Stimulated activated naive CD8-positive, alpha-beta T cell treated with anti-CD3 and anti-CD28 coated beads, Interleukin-15, Interleukin-2, amounts not matched to agents 100 U/mL and 50 U/mL, for 24 hours (primary cell): ENCODE measurements around the gene RAD21L1.

Experiments used
- ATAC-seq: fragments of 150-1000 bp; cut with Tn5 transposase; one replicate; pipeline ENCODE4 v1.10.0; 2021
- DNase-seq: peaks from one replicate; pipeline ENCODE4 v3.0.0; 2021

Gene RAD21L1

GRCh38 chr20:1273366-1273765, 47.5 kb downstream of the RAD21L1 start:
- no peak for ATAC-seq
- DNase-seq, result no peak

DNA sequence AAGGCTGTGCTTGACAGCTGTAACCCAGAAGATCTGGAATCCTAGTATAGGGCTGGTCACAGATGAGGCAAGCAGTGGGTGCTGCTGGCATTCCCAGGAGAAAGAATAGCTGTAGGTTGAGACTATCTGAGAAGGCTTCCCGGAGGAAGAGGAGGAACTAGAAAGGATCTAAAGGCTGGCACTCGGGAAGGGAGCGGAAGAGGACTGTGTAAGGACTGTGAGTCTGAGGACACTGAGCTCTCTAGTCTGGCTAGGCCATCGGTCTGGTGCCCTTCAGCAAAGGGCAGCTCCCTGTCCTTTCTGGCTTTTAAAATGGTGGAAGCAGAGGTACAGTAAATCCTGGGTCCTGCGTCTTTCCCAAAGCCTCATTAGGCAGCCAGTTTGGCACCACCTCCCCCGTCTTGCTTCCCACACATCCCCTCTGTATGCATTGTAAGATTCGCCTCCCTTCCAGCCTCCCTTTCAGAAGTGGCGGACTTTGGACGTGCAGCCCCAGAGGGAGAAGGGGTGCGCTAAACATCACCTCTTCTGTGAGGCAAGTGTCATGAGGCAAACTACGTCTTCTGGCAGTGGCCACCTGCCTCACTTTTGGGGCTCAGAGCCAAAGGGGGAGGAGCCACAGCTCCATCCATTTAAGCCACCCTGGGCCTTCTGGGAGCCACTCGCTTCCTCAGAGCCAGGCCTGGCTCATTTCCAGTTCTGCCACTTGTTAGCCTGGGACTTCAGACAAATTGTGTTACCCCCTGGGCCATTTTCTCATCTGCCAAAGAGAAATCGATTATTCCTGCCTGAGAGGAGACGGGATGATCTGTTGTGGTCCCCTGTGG, 48.9 kb downstream of the RAD21L1 start:
- DNase-seq (no peak), ATAC-seq (no peak)

DNA sequence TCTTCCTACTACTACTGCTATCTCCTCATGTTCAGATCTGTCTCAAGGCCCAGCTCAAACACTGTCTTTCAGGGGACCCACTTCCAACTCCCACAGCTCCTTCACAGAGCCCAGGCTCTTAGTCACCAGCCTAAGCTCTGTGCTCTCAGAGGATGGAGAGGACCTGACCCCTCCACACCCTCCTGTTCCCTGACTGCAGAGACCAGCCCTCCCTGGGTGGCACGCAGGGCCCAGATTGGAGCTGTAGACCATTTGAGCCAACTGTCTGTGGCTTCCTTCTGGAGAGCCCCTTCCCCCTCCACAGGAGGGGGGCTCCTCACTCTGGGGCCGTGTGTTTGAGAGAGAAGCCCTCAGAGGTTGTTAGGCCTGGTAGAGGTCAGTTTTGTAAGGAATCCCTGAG, 50.1 kb downstream of the RAD21L1 start:
- ATAC-seq, result no peak

GRCh38 chr20:1277529-1278322, 51.9 kb downstream of the RAD21L1 start:
- no peak for DNase-seq
- ATAC-seq, result no peak

More for the DNA sequence above, 50.1 kb downstream of the RAD21L1 start:
- no peak for DNase-seq

DNA sequence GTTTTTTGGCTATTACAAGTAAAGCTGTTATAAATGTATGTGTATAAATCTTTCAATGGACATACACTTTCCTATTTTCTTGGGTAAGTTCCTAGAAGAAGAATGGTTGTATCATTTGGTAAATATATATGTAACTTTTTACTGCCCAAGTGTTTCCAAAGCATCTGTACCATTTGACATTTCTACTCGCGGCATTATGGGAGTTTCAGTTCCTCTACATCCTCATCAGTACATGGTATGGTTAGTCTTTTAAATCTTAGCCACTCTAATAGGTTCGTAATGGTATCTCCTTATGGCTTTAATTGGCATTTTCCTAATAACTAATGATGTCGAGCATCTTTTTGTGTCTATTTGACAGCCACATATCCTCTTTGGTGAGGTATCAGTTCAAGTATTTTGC, 53.1 kb downstream of the RAD21L1 start:
- no peak for ATAC-seq
- no peak for DNase-seq

DNA sequence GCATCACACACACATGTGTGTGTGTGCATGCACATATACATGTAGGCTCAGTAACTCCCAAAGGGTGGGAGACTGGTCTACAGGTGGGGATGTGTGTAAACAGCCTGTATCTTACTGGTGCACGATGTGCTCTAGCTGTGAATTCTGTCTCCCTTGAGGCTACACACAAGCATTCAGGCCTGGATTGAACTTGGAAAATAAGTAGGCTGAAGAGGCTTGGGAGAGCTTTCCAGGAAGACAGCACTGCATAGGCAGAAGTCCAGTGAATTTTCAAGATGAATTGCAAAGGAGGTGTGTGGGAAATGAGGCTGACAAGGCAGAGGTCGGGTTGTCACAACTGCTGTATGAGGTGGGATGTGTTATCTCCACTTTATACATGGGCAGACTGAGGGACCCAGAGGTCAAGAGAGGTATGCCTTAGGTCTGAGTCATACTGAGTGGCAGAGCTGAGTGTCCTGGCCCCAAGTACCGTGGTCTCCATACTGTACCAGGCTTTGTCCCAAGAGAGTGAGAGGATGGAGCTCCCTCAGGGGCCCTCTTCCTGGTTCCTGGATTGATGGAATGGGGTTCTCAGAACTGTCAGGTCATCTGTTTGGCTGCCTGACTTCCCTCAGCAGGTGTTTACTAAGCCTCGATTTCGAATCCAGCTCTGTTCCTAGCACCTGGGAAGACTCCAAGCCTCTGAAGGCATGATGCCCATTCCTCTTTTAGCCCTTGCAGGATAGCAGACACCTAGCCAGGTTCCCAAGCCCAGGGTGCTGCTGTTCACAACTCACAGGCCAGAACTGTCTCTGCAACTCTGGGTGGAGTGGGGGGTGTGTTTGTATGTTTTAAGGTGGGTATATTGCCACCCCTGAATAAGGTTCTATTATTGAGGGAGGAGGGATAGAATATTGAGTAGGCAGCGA, 54.6 kb downstream of the RAD21L1 start:
- ATAC-seq (no peak), DNase-seq (no peak)

DNA sequence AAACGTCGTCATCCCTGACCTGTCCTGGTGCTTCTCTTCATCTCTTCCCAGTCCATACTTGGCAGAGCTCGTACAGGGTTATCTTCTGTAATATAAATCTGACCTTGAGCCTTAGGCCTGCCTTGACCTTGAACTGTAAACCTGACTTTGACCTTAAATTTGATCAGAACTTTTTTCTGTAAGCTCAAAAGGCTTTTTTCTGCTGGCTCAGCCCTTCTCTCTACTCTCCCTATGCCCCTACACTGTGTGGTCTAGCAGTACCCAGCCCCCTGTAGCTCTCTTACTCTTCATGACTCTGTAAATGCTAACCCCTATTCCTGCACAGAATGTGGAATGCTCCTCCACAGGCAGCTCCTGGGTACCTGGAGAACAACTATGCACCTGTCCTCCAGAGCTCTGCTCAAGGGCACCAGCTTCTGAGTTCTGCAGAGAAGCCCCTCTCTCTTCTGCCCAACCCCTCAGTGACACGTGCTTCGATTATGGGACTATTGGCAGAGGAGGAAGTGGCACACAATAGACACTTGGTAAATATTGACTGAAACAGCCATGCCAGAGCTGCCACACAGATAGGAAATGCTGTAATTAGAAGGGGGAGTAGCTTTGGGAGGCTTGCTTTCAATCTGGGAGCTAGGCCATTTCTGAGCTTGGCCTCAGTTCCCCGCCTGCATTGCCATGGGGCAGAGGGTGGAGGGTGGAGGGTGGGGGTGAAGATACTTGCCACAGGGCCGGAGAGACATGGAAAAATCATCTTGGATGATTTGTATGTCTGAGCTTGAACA, 55.6 kb downstream of the RAD21L1 start:
- ATAC-seq (no peak), DNase-seq (peak; percentile 2)

DNA sequence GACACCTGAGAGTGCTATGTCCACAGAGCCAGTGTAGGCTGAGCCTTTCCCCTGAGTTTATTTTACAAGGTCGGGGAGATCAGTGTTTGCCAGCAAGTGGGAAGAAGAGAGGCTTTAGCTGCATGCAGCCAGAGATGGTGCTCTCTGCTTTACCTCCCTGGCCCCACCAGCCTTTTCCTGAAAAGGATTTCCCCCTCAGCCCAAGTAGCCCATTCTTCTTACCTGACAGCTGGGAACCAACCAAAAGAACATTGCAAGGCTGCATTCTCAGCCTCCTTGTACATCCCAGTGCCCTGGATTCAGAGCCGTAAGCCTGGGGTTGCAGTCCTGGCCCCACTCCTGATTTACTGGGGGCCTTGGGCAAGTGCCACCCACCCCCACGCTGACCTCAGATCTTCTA, 57.1 kb downstream of the RAD21L1 start:
- DNase-seq (no peak), ATAC-seq (no peak)

DNA sequence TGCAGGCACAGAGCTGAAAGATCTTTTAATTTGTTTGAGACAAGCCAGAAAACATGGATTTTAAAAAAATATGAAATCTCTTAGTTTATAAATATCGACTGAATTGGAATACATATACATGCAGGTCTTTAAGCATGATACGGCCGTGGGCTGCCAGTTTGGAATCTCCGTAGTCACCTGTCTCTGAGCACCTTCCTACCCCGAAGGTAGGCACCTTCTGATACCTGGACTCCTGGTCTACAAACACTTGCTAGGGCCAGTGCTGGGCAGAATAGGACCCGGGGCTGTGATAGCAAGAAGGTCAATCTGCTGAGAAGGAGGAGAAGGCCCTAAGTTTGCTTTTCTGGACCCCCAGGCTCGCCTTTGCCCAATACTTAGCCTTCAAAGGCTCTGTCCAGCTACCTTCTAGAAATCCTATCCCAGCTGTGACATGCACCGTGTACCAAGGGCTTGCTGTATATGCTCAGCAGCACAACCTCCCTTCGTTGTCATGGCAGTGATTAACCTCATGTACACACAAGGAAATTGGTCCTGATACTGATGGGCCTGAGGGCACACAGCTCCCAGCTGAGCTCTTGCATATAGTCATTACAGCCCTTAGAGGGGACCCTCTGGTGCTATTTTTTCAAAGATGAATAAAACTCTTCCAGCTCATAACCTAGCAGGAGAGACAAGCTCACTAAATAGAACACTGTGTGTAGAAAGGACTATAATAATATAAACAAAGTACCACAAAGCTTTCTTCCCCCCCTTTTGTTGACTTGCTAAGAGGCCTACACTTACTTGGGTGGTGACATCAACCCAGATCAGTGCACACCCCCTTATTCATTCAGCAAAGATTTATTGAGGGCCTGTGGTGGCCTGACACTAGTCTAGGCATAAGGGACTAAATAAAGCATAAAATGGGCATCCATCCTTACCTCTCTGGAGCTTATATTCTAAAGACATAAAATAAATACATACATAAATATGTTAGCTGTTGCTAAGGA, 58.0 kb downstream of the RAD21L1 start:
- DNase-seq, result no peak

GRCh38 chr20:1286267-1287024, 60.6 kb downstream of the RAD21L1 start:
- ATAC-seq, result no peak
- no peak for DNase-seq

More for the DNA sequence above, 58.0 kb downstream of the RAD21L1 start:
- ATAC-seq, result no peak

- DNase-seq, result no peak
Observed at GRCh38 chr20:1287306-1287705, 61.5 kb downstream of the RAD21L1 start.

DNA sequence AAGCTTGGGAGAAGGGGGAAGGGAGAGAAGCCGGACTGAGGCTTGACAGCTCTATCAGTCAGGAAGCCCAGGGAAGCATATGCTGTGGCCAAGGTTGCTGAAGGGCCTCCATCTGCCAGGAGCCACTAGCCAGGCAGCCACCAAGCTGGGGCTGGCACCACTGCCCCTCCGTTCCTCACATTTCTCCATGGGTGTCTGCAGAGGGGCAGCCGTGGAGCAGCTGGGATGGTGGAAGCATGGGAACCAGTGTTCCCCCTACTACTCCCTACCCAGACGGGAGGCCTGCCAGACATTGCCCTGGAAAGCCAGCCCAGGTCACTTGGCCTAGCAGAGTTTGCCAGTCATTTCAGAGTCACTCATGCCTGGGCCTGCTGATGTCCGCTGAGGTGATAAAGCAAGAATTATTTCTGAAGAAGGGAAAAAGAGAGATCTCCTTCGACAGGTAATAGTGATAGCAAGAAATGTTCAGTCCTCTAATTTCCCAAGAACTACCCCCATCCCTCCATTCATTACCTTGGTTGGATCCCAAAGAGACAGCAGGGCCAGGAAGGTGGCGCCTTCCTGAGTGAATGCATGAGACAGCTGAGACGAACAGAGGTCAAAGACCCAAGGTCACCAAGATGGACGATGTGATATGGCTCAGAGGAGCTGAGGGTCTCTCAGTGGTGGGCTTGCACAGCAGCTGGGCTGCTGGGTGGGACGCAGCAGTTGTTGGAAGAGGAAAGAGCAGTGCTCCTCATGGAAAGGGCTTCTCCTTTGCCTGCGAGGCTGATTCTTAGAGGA, 62.1 kb downstream of the RAD21L1 start:
- no peak for DNase-seq
- no peak for ATAC-seq

More at GRCh38 chr20:1287306-1287705, 61.5 kb downstream of the RAD21L1 start:
- peak; percentile 70 for ATAC-seq

GRCh38 chr20:1291191-1291741, 65.4 kb downstream of the RAD21L1 start:
- DNase-seq (no peak), ATAC-seq (no peak)

DNA sequence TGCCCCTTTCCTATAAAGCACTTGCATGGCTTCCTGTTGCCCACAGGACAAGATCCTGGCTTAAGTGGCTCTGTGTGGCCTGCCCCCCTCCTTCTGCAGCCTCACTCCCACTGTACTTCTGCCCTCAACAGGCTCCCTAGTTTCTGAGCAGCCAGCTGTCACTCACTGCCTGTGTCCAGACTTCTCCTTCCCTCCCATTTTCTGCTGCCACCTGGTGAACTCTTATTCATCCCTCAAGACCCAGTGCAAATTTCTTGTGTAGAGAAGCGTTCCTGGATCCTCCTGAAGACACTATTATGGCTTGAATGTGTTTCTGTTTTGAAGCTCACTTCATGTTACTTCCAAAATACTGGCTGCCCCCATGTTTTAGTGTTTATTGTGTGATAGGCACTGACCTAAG, 66.8 kb downstream of the RAD21L1 start:
- ATAC-seq (no peak), DNase-seq (no peak)

GRCh38 chr20:1293641-1294379, 68.0 kb downstream of the RAD21L1 start:
- ATAC-seq (no peak), DNase-seq (no peak)

DNA sequence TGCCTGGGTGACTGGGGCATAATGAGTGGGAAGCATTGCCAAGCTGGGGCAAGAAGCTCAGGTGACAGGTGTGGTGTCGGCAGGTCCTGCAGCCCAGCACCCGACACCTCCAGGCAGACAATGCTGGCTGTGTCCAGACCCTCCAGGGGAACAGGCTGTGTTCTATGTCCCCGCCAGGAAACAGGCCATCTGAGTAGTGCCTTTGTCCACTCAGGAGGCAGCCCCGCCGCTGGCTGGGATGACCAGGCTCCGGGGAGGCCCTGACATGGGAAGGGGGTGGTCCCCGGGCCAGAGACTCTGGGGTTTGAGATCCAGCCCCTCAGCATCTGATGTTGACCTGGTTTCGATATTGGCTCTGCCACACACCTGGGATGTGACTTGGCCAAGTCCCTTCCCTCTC, 68.7 kb downstream of the RAD21L1 start:
- no peak for ATAC-seq
- DNase-seq, result no peak

DNA sequence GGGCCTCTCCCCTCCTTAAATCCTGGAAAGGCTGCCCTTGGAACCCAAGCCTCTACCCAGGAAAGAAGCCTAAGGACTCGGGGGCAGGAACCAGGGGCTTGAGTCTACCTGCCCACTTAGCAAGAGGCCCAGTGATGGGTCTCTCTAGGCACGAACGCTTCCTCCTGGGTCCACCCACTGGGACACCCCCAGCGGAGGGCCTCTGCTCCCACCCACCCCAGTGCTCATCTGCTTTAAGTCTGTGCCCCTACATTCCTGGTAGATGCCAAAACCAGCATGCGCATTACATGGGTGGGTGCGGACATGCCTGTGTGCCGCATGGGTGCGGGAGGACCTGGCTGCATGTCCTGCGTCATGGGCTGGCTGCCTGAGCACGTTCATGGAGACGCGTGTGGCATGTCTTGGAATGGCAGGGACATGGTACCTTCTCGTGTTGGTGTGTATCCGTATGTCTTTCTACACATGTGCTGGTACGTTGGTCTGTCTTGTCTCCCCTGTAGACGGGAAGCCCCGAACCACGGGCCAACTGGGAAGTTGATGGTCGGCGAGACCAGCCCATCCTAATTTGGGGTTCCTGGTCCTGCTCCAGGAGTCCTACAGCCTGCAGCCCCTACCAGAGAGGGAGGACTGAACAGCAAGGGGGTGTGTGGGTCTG, 69.6 kb downstream of the RAD21L1 start:
- DNase-seq, result no peak
- no peak for ATAC-seq
